Keratinocyte (primary cell): Measurements from ENCODE around the gene ARL15. TPM values are rescaled to one million over a fixed set of nuclear protein-coding genes. Genes with fewer than 3 reads are reported as not detected.

Experiments
- DNase-seq: peaks from one replicate; pipeline ENCODE4 v3.0.0-alpha.2; 2011; ENCODE audit warnings: low read depth, missing footprints, low spot score
- FAIRE-seq: peaks from 2 replicates; lab custom pipeline; 2011; peaks lifted over from hg19 to GRCh38; lab: Jason Lieb, UNC
- H2AFZ ChIP-seq: 2 replicates; pipeline ENCODE4 v1.6.0; 2012; ENCODE audit warnings: low read length, control low read depth, inconsistent platforms; ENCODE audit not compliant: control insufficient read depth
- H3K27ac ChIP-seq: 2 replicates; pipeline ENCODE4 v1.5.1; 2011; ENCODE audit warnings: low read length; ENCODE audit not compliant: control insufficient read depth, insufficient read depth
- H3K27me3 ChIP-seq: 3 replicates; pipeline ENCODE4 v1.6.0; 2011; ENCODE audit warnings: low read length; ENCODE audit not compliant: control insufficient read depth, insufficient read depth; ENCODE audit errors: extremely low read depth
- H3K36me3 ChIP-seq, 2 experiments: 2 replicates in 1 of 2; 3 replicates in 1 of 2; pipeline ENCODE4 v1.5.1; 2011; ENCODE audit warnings: low read length in 2 of 2, mild to moderate bottlenecking in 1 of 2; ENCODE audit not compliant: control insufficient read depth in 2 of 2, insufficient read depth in 2 of 2; ENCODE audit errors: extremely low read depth in 1 of 2
- H3K4me1 ChIP-seq: 3 replicates; pipeline ENCODE4 v1.5.1; 2011; ENCODE audit warnings: low read length; ENCODE audit not compliant: control insufficient read depth, insufficient read depth; ENCODE audit errors: extremely low read depth
- H3K4me2 ChIP-seq: 3 replicates; pipeline ENCODE4 v1.6.0; 2011; ENCODE audit warnings: low read depth, low read length; ENCODE audit not compliant: control insufficient read depth, insufficient read depth; ENCODE audit errors: extremely low read depth
- H3K4me3 ChIP-seq, 3 experiments: fragments of 200-600 bp in 1 of 3; sonication (generic) in 1 of 3; 2 replicates in 2 of 3; 3 replicates in 1 of 3; pipeline ENCODE4 v1.5.1; 2011 to 2016; ENCODE audit warnings: low read length in 3 of 3, mild to moderate bottlenecking in 3 of 3, control low read depth in 2 of 3, inconsistent platforms in 1 of 3, low read depth in 1 of 3, mixed read lengths in 1 of 3, mixed run types in 1 of 3, moderate library complexity in 1 of 3; ENCODE audit not compliant: control insufficient read depth in 2 of 3, insufficient read depth in 2 of 3; ENCODE audit errors: extremely low read depth in 1 of 3
- H3K79me2 ChIP-seq: 2 replicates; pipeline ENCODE4 v1.6.0; 2012; ENCODE audit warnings: low read length; ENCODE audit not compliant: control insufficient read depth, insufficient read depth
- H3K9ac ChIP-seq: 3 replicates; pipeline ENCODE4 v1.6.0; 2011; ENCODE audit warnings: low read length; ENCODE audit not compliant: control insufficient read depth, insufficient read depth; ENCODE audit errors: extremely low read depth
- H3K9me1 ChIP-seq: 3 replicates; pipeline ENCODE4 v1.6.0; 2011; ENCODE audit warnings: low read length; ENCODE audit not compliant: control insufficient read depth, insufficient read depth; ENCODE audit errors: extremely low read depth
- H3K9me3 ChIP-seq: 2 replicates; pipeline ENCODE4 v1.5.1; 2012; ENCODE audit warnings: low read depth, low read length; ENCODE audit not compliant: control insufficient read depth
- H4K20me1 ChIP-seq: 3 replicates; pipeline ENCODE4 v1.6.0; 2011; ENCODE audit warnings: low read length; ENCODE audit not compliant: control insufficient read depth, insufficient read depth; ENCODE audit errors: extremely low read depth
- CTCF ChIP-seq, 3 experiments: IDR thresholded peaks in 1 of 3; conservative IDR thresholded peaks in 1 of 3; optimal IDR thresholded peaks in 1 of 3; 2 replicates in 2 of 3; 3 replicates in 1 of 3; pipeline versions ENCODE3 to v1.5.1; 2011; ENCODE audit warnings: low read length in 3 of 3, mild to moderate bottlenecking in 3 of 3, moderate library complexity in 2 of 3, control low read depth in 1 of 3, inconsistent platforms in 1 of 3; ENCODE audit not compliant: insufficient read depth in 2 of 3; ENCODE audit errors: extremely low read depth in 1 of 3
- EZH2 ChIP-seq: IDR thresholded peaks from one replicate; pipeline ENCODE4 v1.6.1; 2012; ENCODE audit warnings: inconsistent platforms, mild to moderate bottlenecking, low read length, moderate library complexity
- dilution Hi-C: fragments of 300-500 bp; cut with MboI; formaldehyde crosslinking; loops from one replicate; pipeline ENCODE4 v1.7.0; 2020; ENCODE audit warnings: low sequenced_read_pairs; ENCODE audit not compliant: extremely low pct_ligation_motif_present
- polyA plus RNA-seq, 5 experiments: library from polyadenylated mRNA; depleted of rRNA in 3 of 5; stranded (reverse) in 3 of 5; stranded (forward) in 1 of 5; unstranded in 1 of 5; fragments of >200 nt; gene quantifications; 1 replicate in 1 of 5; 2 replicates in 3 of 5; 3 replicates in 1 of 5; pipeline versions ENCODE4 v1.2.1 to v1.2.3, GENCODE V29; 2011 to 2012; ENCODE audit warnings: missing spikeins in 2 of 5, low read depth in 1 of 5, low replicate concordance in 1 of 5

Gene ARL15
- polyA plus RNA-seq, 1 donor (not counting 4 experiments of a cell fraction or from before 2014, with no cell fraction given): 19.7 TPM

- Histone ChIP-seq H3K79me2 (no peaks in the 10 kb centered on the region), H3K36me3 (no peaks in the 10 kb centered on the region), H3K4me2 (no peak overlapping the region), H3K4me3 (no peak overlapping the region), H3K9ac (no peak overlapping the region), H2AFZ (no peak overlapping the region), H3K9me3 (no peaks in the 10 kb centered on the region), H4K20me1 (no peaks in the 10 kb centered on the region), H3K4me1 (no peaks in the 10 kb centered on the region), H3K27me3 (no peaks in the 10 kb centered on the region), H3K27ac (no peak overlapping the region), H3K9me1 (no peaks in the 10 kb centered on the region)
- no peak for TF ChIP-seq CTCF (optimal IDR thresholded peaks at IDR 0.05 in 1 of 3, IDR thresholded peaks at IDR 0.05 in 1 of 3, conservative IDR thresholded peaks at IDR 0.05 in 1 of 3; ENCODE audit: extremely low read depth in 1 of 3, insufficient read depth in 2 of 3, low read length in 3 of 3)
- TF ChIP-seq EZH2: no peak
- no peak for FAIRE-seq
- dilution Hi-C loops: no loop called here
- DNase-seq: no peak
Measured at GRCh38 chr5:53963958-53964357, 346.4 kb downstream of the ARL15 start.

GRCh38 chr5:53962306-53962705 is 348.1 kb downstream of the ARL15 start:
- Histone ChIP-seq H3K4me1 (no peaks in the 10 kb centered on the region), H3K36me3 (no peaks in the 10 kb centered on the region), H3K9me1 (no peaks in the 10 kb centered on the region), H2AFZ (no peak overlapping the region), H3K4me3 (no peak overlapping the region), H4K20me1 (no peaks in the 10 kb centered on the region), H3K9ac (no peak overlapping the region), H3K4me2 (no peak overlapping the region), H3K27me3 (no peaks in the 10 kb centered on the region), H3K9me3 (no peaks in the 10 kb centered on the region), H3K27ac (no peak overlapping the region), H3K79me2 (no peaks in the 10 kb centered on the region)
- dilution Hi-C loops: no loop called here
- TF ChIP-seq CTCF (optimal IDR thresholded peaks at IDR 0.05 in 1 of 3, IDR thresholded peaks at IDR 0.05 in 1 of 3, conservative IDR thresholded peaks at IDR 0.05 in 1 of 3; ENCODE audit: extremely low read depth in 1 of 3, insufficient read depth in 2 of 3, low read length in 3 of 3) (no peak), EZH2 (no peak)
- no peak for FAIRE-seq
- no peak for DNase-seq
